Type B pancreatic cell (in vitro differentiated cells): Measurements from ENCODE around the gene CEP41. TPM values are rescaled to one million over a fixed set of nuclear protein-coding genes. Genes with fewer than 3 reads are reported as not detected.

Source experiments
- DNase-seq: peaks from one replicate; pipeline ENCODE4 v3.0.0; 2021; ENCODE audit warnings: mixed read lengths; ENCODE audit not compliant: unreplicated experiment; ENCODE audit errors: extremely low spot score
- H3K27ac Mint-ChIP-seq: 2 replicates; pipeline ENCODE4 v1.8.0; 2021; ENCODE audit warnings: mild to moderate bottlenecking, mixed read lengths
- H3K27me3 Mint-ChIP-seq: 2 replicates; pipeline ENCODE4 v1.8.0; 2021; ENCODE audit warnings: mixed read lengths
- H3K36me3 Mint-ChIP-seq: 2 replicates; pipeline ENCODE4 v1.8.0; 2021; ENCODE audit warnings: mixed read lengths
- H3K4me1 Mint-ChIP-seq: one replicate; pipeline ENCODE4 v1.8.0; 2021; ENCODE audit warnings: mixed read lengths; ENCODE audit not compliant: unreplicated experiment
- H3K4me3 Mint-ChIP-seq: 2 replicates; pipeline ENCODE4 v1.8.0; 2021; ENCODE audit warnings: mild to moderate bottlenecking, mixed read lengths
- H3K9me3 Mint-ChIP-seq: 2 replicates; pipeline ENCODE4 v1.8.0; 2021; ENCODE audit warnings: mixed read lengths
- CTCF ChIP-seq: fragments of 200-600 bp; sonication (generic); conservative IDR thresholded peaks from 2 replicates; pipeline ENCODE4 v1.5.0; 2021; ENCODE audit warnings: antibody characterized with exemption, mild to moderate bottlenecking
- total RNA-seq: library from RNA; stranded (reverse); gene quantifications from 2 replicates; pipeline ENCODE4 v1.2.1, GENCODE V29; 2021; ENCODE audit warnings: low replicate concordance

CEP41 gene
- total RNA-seq, 1 donor from 2014 or later = 33.0 TPM

- Mint-ChIP-seq H3K4me1 (peaks cover 26% of the 10 kb centered on the region), H3K36me3 (peaks cover 4% of the 10 kb centered on the region), H3K27me3 (no peaks in the 10 kb centered on the region), H3K9me3 (peaks cover 3% of the 10 kb centered on the region), H3K4me3 (no peak overlapping the region), H3K27ac (no peak overlapping the region)
- TF ChIP-seq CTCF = no peak
- DNase-seq = no peak
These were observed 38.2 kb upstream of the CEP41 start for GRCh38 chr7:130478991-130479390.

- Mint-ChIP-seq H3K4me3 (no peak overlapping the region), H3K36me3 (no peaks in the 10 kb centered on the region), H3K4me1 (peaks cover 29% of the 10 kb centered on the region), H3K9me3 (peaks cover 3% of the 10 kb centered on the region), H3K27me3 (no peaks in the 10 kb centered on the region), H3K27ac (no peak overlapping the region)
- TF ChIP-seq CTCF = no peak
- DNase-seq = no peak
These were observed 35.7 kb upstream of the CEP41 start for GRCh38 chr7:130476297-130477150.

- DNase-seq = no peak
- H3K36me3 Mint-ChIP-seq = no peaks in the 10 kb centered on the region
- H3K9me3 Mint-ChIP-seq = peaks cover 3% of the 10 kb centered on the region
- no peak for TF ChIP-seq CTCF
- peaks cover 28% of the 10 kb centered on the region for H3K4me1 Mint-ChIP-seq
- H3K4me3 Mint-ChIP-seq = peak overlapping the region; percentile 6
- H3K27me3 Mint-ChIP-seq = no peaks in the 10 kb centered on the region
- no peak overlapping the region for H3K27ac Mint-ChIP-seq
These were observed 35.0 kb upstream of the CEP41 start for GRCh38 chr7:130475776-130476175.

- no peaks in the 10 kb centered on the region for H3K9me3 Mint-ChIP-seq
- H3K27me3 Mint-ChIP-seq = no peaks in the 10 kb centered on the region
- no peak overlapping the region for H3K4me3 Mint-ChIP-seq
- H3K4me1 Mint-ChIP-seq = peaks cover 28% of the 10 kb centered on the region
- no peaks in the 10 kb centered on the region for H3K36me3 Mint-ChIP-seq
- no peak for DNase-seq
- TF ChIP-seq CTCF = no peak
- peak overlapping the region; percentile 15 for H3K27ac Mint-ChIP-seq
These were observed 33.1 kb upstream of the CEP41 start for GRCh38 chr7:130473876-130474275.

GRCh38 chr7:130473289-130473688, 32.5 kb upstream of the CEP41 start:
- no peak for TF ChIP-seq CTCF
- Mint-ChIP-seq H3K36me3 (no peaks in the 10 kb centered on the region), H3K27ac (no peak overlapping the region), H3K27me3 (no peaks in the 10 kb centered on the region), H3K9me3 (no peaks in the 10 kb centered on the region), H3K4me3 (no peak overlapping the region), H3K4me1 (peaks cover 28% of the 10 kb centered on the region)
- DNase-seq = no peak
